Spleen (tissue), 7 donors: ENCODE measurements around the gene PFKM.

ENCODE experiments used
- POLR2A ChIP-seq, 3 donors: fragments of 450-650 bp; IDR thresholded peaks; one replicate each; pipeline ENCODE4 v1.5.1; 2017; ENCODE audit warnings: antibody characterized with exemption in 3 of 3, mild to moderate bottlenecking in 1 of 3
- POLR2AphosphoS5 ChIP-seq, 3 donors: sonication (generic); formaldehyde crosslinking; IDR thresholded peaks; one replicate each; pipeline ENCODE4 v1.5.1; 2017; ENCODE audit warnings: antibody characterized with exemption in 3 of 3
- TF ChIP-seq, protein P1 (sequence below), 11 experiments: fragments of 200-600 bp in 7 of 11; fragments of 450-650 bp in 4 of 11; sonication (generic) in 4 of 11; IDR thresholded peaks in 8 of 11; conservative IDR thresholded peaks in 3 of 11; 1 replicate in 7 of 11; 2 replicates in 4 of 11; pipeline versions ENCODE4 v1.4.0 to v1.8.0; 2016 to 2021; ENCODE audit warnings: antibody characterized with exemption in 11 of 11, inconsistent platforms in 4 of 11, mild to moderate bottlenecking in 1 of 11
- donor health status: DM: no; HTN: no; CAD: no; lungs with moderate emphysema.
- donor health status: DM: no; HTN: no; CAD: no.
- donor health status: DM: no; HTN: no; CAD: no.

- TF ChIP-seq, protein P1, sequence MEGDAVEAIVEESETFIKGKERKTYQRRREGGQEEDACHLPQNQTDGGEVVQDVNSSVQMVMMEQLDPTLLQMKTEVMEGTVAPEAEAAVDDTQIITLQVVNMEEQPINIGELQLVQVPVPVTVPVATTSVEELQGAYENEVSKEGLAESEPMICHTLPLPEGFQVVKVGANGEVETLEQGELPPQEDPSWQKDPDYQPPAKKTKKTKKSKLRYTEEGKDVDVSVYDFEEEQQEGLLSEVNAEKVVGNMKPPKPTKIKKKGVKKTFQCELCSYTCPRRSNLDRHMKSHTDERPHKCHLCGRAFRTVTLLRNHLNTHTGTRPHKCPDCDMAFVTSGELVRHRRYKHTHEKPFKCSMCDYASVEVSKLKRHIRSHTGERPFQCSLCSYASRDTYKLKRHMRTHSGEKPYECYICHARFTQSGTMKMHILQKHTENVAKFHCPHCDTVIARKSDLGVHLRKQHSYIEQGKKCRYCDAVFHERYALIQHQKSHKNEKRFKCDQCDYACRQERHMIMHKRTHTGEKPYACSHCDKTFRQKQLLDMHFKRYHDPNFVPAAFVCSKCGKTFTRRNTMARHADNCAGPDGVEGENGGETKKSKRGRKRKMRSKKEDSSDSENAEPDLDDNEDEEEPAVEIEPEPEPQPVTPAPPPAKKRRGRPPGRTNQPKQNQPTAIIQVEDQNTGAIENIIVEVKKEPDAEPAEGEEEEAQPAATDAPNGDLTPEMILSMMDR (IDR thresholded peaks at IDR 0.05 in 8 of 11, conservative IDR thresholded peaks at IDR 0.05 in 3 of 11): no peak
- TF ChIP-seq POLR2AphosphoS5 (IDR thresholded peaks at IDR 0.05): no peak
- no peak for TF ChIP-seq POLR2A (IDR thresholded peaks at IDR 0.05)
These were observed 34.2 kb upstream of the PFKM start for GRCh38 chr12:48084841-48085460.
